Breast epithelium (tissue), 4 donors: ENCODE measurements around the gene CYTH1. TPM values are rescaled to one million over a fixed set of nuclear protein-coding genes. Genes with fewer than 3 reads are reported as not detected.

Source experiments
- DNase-seq, 2 donors: peaks; one replicate each; pipeline ENCODE4 v3.0.0-alpha.2; 2019; ENCODE audit warnings: low spot score in 2 of 2
- H3K27ac ChIP-seq, 2 donors: fragments of 200-600 bp; sonication (generic) in 1 of 2; one replicate each; pipeline ENCODE4 v1.5.1; 2016 to 2019; ENCODE audit warnings: mild to moderate bottlenecking in 1 of 2
- H3K27me3 ChIP-seq, 2 donors: fragments of 200-600 bp; sonication (generic) in 1 of 2; one replicate each; pipeline versions ENCODE4 v1.5.1 to v1.6.0; 2017 to 2019; ENCODE audit warnings: control low read depth in 1 of 2, mild to moderate bottlenecking in 1 of 2
- H3K36me3 ChIP-seq: fragments of 200-600 bp; one replicate; pipeline ENCODE4 v1.5.1; 2019
- H3K4me1 ChIP-seq, 2 donors: fragments of 200-600 bp; sonication (generic); one replicate each; pipeline ENCODE4 v1.5.1; 2016 to 2019; ENCODE audit warnings: control low read depth in 1 of 2
- H3K4me3 ChIP-seq, 3 donors: fragments of 200-600 bp; sonication (generic); 1 replicate in 2 of 3; 2 replicates in 1 of 3; pipeline ENCODE4 v1.5.1; 2016 to 2019; ENCODE audit warnings: mild to moderate bottlenecking in 3 of 3, moderate library complexity in 2 of 3
- H3K9me3 ChIP-seq, 2 donors: fragments of 200-600 bp; sonication (generic) in 1 of 2; one replicate each; pipeline ENCODE4 v1.5.1; 2016 to 2019; ENCODE audit warnings: control low read depth in 1 of 2
- POLR2A ChIP-seq: fragments of 450-650 bp; IDR thresholded peaks from one replicate; pipeline ENCODE4 v1.6.1; 2016; ENCODE audit warnings: antibody characterized with exemption, mild to moderate bottlenecking, moderate library complexity
- POLR2AphosphoS5 ChIP-seq, 3 donors: sonication (generic); formaldehyde crosslinking; IDR thresholded peaks; one replicate each; pipeline ENCODE4 v1.6.1; 2017; ENCODE audit warnings: antibody characterized with exemption in 3 of 3
- intact Hi-C: fragments of 100-400 bp; cut with DNase I; formaldehyde crosslinking; loops from one replicate; pipeline ENCODE4 v1.15.1; 2023; ENCODE audit warnings: low total_unique reads
- total RNA-seq, 3 donors: library from RNA; depleted of rRNA; stranded (reverse); fragments of >200 nt; gene quantifications; one replicate each; pipeline ENCODE4 v1.1.0, GENCODE V29; 2016
- TF ChIP-seq, protein P1 (sequence below), 3 donors: fragments of 450-650 bp; IDR thresholded peaks; one replicate each; pipeline ENCODE4 v1.5.1; 2016 to 2017; ENCODE audit warnings: antibody characterized with exemption in 3 of 3, mild to moderate bottlenecking in 3 of 3, moderate library complexity in 3 of 3

CYTH1 gene
- total RNA-seq, 3 donors from 2014 or later: 49.5 to 64.8 (median 50.7) TPM

DNA sequence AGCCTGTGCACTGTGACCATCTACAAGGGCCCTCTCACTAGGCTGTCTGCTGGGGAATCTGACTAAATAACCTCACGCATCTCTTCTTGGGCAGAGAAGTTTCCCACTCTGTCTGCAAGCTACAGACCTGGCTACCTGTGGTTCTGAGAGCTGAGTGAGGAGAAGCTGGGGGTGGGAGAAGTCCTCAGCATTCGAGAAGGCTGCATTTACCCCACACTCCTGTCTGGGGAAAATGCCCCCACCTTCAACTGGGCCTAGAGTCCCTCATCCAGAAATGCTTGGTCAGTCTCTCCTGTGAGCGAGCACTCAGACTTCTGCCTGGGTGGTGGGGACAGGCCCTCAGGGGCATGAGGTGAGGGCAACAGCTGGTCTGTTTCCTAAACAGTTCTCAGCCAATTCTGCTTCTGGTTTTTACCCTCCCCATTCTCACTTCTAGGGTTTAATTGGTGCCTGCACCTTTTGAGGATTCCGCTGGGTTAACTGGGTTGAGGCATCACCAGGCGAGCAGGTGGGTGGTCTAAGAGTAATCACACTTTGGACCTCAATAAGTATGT lies 98.6 kb downstream of the CYTH1 start:
- H3K9me3 ChIP-seq: no peaks in the 10 kb centered on the region
- no peak for DNase-seq
- no peak overlapping the region for H3K4me3 ChIP-seq
- peaks cover 11% of the 10 kb centered on the region for H3K36me3 ChIP-seq
- no peak for TF ChIP-seq POLR2A
- no peak for TF ChIP-seq POLR2AphosphoS5 (IDR thresholded peaks at IDR 0.05)
- TF ChIP-seq, protein P1, sequence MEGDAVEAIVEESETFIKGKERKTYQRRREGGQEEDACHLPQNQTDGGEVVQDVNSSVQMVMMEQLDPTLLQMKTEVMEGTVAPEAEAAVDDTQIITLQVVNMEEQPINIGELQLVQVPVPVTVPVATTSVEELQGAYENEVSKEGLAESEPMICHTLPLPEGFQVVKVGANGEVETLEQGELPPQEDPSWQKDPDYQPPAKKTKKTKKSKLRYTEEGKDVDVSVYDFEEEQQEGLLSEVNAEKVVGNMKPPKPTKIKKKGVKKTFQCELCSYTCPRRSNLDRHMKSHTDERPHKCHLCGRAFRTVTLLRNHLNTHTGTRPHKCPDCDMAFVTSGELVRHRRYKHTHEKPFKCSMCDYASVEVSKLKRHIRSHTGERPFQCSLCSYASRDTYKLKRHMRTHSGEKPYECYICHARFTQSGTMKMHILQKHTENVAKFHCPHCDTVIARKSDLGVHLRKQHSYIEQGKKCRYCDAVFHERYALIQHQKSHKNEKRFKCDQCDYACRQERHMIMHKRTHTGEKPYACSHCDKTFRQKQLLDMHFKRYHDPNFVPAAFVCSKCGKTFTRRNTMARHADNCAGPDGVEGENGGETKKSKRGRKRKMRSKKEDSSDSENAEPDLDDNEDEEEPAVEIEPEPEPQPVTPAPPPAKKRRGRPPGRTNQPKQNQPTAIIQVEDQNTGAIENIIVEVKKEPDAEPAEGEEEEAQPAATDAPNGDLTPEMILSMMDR (IDR thresholded peaks at IDR 0.05): no peak
- H3K27me3 ChIP-seq: no peaks in the 10 kb centered on the region
- no peaks in the 10 kb centered on the region for H3K4me1 ChIP-seq
- intact Hi-C loops: no loop called here
- H3K27ac ChIP-seq: no peak overlapping the region

DNA sequence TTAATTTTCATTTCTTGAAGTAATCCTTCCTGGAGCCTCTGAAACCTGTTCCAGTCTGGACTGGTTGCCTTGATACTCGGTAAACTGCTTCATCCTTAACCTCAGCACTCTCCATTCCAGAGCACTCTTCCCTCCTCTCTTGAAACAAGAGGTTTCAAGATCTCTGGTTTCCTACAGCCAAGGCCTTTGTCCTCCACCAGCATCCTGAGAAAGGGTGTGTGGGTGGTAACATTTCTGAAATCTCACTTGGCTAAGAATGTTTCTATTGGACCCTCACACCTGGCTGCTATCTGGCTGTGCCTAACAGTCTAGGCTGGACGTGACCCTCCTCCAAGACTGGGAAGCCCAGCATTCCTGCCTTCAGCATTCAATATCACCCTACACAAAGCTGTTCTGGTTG lies 99.7 kb downstream of the CYTH1 start:
- Histone ChIP-seq H3K4me3 (no peak overlapping the region), H3K27me3 (no peaks in the 10 kb centered on the region), H3K36me3 (peaks cover 11% of the 10 kb centered on the region), H3K4me1 (no peaks in the 10 kb centered on the region), H3K27ac (no peak overlapping the region), H3K9me3 (no peaks in the 10 kb centered on the region)
- intact Hi-C loops: no loop called here
- no peak for DNase-seq
- TF ChIP-seq POLR2AphosphoS5 (IDR thresholded peaks at IDR 0.05) (no peak), POLR2A (no peak)
- TF ChIP-seq, protein P1 (IDR thresholded peaks at IDR 0.05): no peak

DNA sequence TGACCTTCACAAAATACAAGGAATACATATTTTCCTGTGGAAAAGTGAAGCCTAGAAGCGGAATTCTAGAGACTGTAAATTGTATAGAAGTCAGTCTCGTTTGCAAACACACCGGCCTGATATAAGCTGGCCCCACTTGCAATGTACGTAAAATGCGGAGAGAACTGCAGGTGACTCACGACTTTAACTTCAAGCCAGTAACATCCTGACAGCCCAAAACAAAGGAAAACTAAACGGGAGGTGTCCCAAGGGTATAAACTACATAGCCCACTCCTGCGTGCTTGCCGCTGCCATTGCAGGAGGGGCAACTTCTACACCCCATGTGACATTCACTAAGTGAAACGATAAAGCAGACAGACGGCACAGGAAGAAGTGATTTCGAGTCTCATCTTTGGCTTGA lies 101.6 kb downstream of the CYTH1 start:
- Histone ChIP-seq H3K9me3 (no peaks in the 10 kb centered on the region), H3K36me3 (peaks cover 11% of the 10 kb centered on the region), H3K4me3 (no peak overlapping the region), H3K27ac (no peak overlapping the region), H3K27me3 (no peaks in the 10 kb centered on the region), H3K4me1 (no peaks in the 10 kb centered on the region)
- intact Hi-C loops: no loop called here
- DNase-seq: no peak
- no peak for TF ChIP-seq POLR2AphosphoS5 (IDR thresholded peaks at IDR 0.05)
- TF ChIP-seq, protein P1 (IDR thresholded peaks at IDR 0.05): no peak

DNA sequence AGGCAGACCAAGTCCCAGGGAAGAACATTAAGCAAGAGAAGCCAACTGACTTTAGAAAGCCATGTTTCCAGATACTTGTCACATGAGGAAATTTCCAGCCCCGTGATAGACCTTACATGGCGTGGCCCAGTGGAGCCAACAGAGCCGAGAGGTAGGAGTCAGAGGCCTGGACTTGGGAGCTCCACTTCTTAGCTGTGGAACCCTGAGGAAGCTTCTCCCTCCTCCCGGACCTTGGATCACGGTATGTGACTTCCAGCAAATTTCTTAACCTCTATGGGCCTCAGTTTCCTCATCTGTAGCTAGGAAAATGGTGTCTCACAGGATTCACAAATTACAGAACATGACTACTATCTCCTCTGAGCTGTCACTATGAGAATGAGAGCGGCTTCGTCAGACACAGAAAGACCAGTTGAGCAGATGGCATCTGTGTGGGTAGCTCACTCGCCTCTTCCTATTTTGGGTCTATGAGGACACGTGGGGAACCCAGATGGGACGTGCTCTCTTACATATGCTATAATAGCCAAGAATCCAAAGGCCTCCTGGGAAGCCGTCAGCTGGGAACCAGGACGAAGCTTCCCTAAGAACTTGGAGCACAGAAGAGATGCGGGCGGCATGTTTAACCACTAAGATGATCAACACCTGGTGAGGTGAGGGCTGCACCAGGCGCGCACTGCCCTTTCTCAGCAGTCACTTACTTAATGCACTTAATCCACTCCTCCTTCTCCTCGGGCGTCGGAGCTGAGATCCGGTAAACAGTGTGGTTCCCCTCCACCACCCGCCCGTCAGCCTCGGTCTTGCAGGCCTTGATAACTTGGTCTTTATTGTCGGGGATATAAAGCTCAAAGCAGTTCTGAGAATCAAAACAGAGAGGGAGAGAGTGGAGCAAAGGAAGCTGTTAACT lies 102.3 kb downstream of the CYTH1 start:
- DNase-seq: no peak
- no peak overlapping the region for H3K4me3 ChIP-seq
- no peak for TF ChIP-seq POLR2AphosphoS5 (IDR thresholded peaks at IDR 0.05)
- TF ChIP-seq POLR2A: no peak
- TF ChIP-seq, protein P1 (IDR thresholded peaks at IDR 0.05): no peak
- no peak overlapping the region for H3K27ac ChIP-seq
- no peaks in the 10 kb centered on the region for H3K4me1 ChIP-seq
- H3K36me3 ChIP-seq: peaks cover 11% of the 10 kb centered on the region
- no peaks in the 10 kb centered on the region for H3K27me3 ChIP-seq
- intact Hi-C loops: no loop called here
- no peaks in the 10 kb centered on the region for H3K9me3 ChIP-seq

DNA sequence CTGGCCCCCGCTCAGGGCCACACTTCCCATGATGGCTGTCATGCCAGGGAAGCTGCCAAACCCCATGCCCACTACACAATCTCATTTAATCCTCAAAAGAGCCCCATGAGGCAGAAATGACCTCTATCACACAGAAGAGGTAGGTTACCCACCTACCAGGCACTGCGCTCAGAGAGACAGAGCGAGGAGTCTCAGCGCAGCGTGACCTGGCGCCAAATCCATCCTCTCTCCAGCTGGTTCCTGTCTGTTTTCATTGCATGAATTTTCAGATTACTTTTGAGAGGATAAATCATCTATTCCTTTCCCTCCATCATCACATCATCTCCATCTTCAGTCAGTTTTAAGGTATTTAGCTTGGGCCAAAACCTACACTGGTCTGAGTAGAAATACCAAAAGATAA lies 103.4 kb downstream of the CYTH1 start:
- H3K27ac ChIP-seq: no peak overlapping the region
- intact Hi-C loops: no loop called here
- H3K4me3 ChIP-seq: no peak overlapping the region
- H3K36me3 ChIP-seq: peaks cover 11% of the 10 kb centered on the region
- no peaks in the 10 kb centered on the region for H3K27me3 ChIP-seq
- TF ChIP-seq, protein P1 (IDR thresholded peaks at IDR 0.05): no peak
- no peak for TF ChIP-seq POLR2AphosphoS5 (IDR thresholded peaks at IDR 0.05)
- no peak for TF ChIP-seq POLR2A
- no peak for DNase-seq
- no peaks in the 10 kb centered on the region for H3K9me3 ChIP-seq
- H3K4me1 ChIP-seq: no peaks in the 10 kb centered on the region
